GM12878 (cell line): ENCODE measurements around the gene CRTC3. TPM values are rescaled to one million over a fixed set of nuclear protein-coding genes. Genes with fewer than 3 reads are reported as not detected.
A peak's percentile ranks its signal among the peaks of the same experiment; 100 is the strongest.

ENCODE experiments used
- ATAC-seq: fragments of 200-7000 bp; cut with Tn5 transposase; 3 replicates; pipeline ENCODE4 v1.9.1; 2020; ENCODE audit warnings: mild to moderate bottlenecking, moderate library complexity
- BruUV-seq: library from RNA; stranded (reverse); fragments of 400-500 nt; replicated peaks from 2 replicates; lab custom pipeline; 2021; lab: Mats Ljungman, UMichigan
- CTCF ChIA-PET: fragments of 300-600 bp; sonication (Branson Sonifier 250); formaldehyde crosslinking; extraction: SDS; loops from one replicate; lab custom pipeline; 2021; ENCODE audit warnings: inconsistent platforms; lab: Yijun Ruan, JAX
- POLR2A ChIA-PET: fragments of 350-600 bp; formaldehyde crosslinking; extraction: SDS; loops from one replicate; lab custom pipeline; 2021; ENCODE audit warnings: inconsistent platforms; lab: Charles Lee
- RAD21 ChIA-PET: fragments of 300-600 bp; sonication (Branson Sonifier 250); formaldehyde crosslinking; loops from one replicate; lab custom pipeline; 2023; ENCODE audit warnings: antibody characterized with exemption; ENCODE audit not compliant: unreplicated experiment; lab: Charles Lee
- SMC1A ChIA-PET: fragments of 300-600 bp; sonication (Branson Sonifier 250); formaldehyde crosslinking; loops from one replicate; lab custom pipeline; 2023; ENCODE audit not compliant: unreplicated experiment, uncharacterized antibody; lab: Charles Lee
- DNase-seq: peaks from one replicate; pipeline ENCODE4 v3.0.0-alpha.2; 2011; ENCODE audit warnings: low read depth, low spot score
- FAIRE-seq: peaks from 3 replicates; lab custom pipeline; 2011; peaks lifted over from hg19 to GRCh38; lab: Jason Lieb, UNC
- H2AFZ ChIP-seq: 2 replicates; pipeline ENCODE4 v1.6.0; 2011; ENCODE audit warnings: low read depth, low read length, control low read depth; ENCODE audit not compliant: control insufficient read depth
- H3K27ac ChIP-seq: 2 replicates; pipeline ENCODE4 v1.5.1; 2011; ENCODE audit warnings: control low read depth; ENCODE audit not compliant: control insufficient read depth, insufficient read depth
- H3K27me3 ChIP-seq, 2 experiments: replicated peaks in 1 of 2; 2 replicates each; pipeline versions ENCODE4 v1.6.0 to v1.6.1; 2011; ENCODE audit warnings: low read length in 1 of 2; ENCODE audit not compliant: control insufficient read depth in 2 of 2, insufficient read depth in 2 of 2
- H3K36me3 ChIP-seq, 2 experiments: 2 replicates each; pipeline ENCODE4 v1.5.1; 2011; ENCODE audit warnings: low read length in 1 of 2; ENCODE audit not compliant: control insufficient read depth in 2 of 2, insufficient read depth in 2 of 2
- H3K4me1 ChIP-seq: 2 replicates; pipeline ENCODE4 v1.6.1; 2011; ENCODE audit warnings: mild to moderate bottlenecking, low read length, moderate library complexity, mixed read lengths; ENCODE audit not compliant: control insufficient read depth, insufficient read depth
- H3K4me2 ChIP-seq: 2 replicates; pipeline ENCODE4 v1.6.0; 2011; ENCODE audit warnings: control low read depth; ENCODE audit not compliant: control insufficient read depth, insufficient read depth
- H3K4me3 ChIP-seq: fragments of 200-600 bp; sonication (generic); 2 replicates; pipeline ENCODE4 v1.5.1; 2016
- H3K79me2 ChIP-seq: 2 replicates; pipeline ENCODE4 v1.6.0; 2011; ENCODE audit warnings: low read length; ENCODE audit not compliant: control insufficient read depth, insufficient read depth
- H3K9ac ChIP-seq: 2 replicates; pipeline ENCODE4 v1.8.0; 2011; ENCODE audit warnings: low read length, control low read depth, mixed read lengths; ENCODE audit not compliant: control insufficient read depth, insufficient read depth
- H3K9me3 ChIP-seq: replicated peaks from 3 replicates; pipeline ENCODE4 v1.5.1; 2011; ENCODE audit warnings: mild to moderate bottlenecking, low read length; ENCODE audit not compliant: control insufficient read depth, insufficient read depth
- H4K20me1 ChIP-seq: 2 replicates; pipeline ENCODE4 v1.6.0; 2011; ENCODE audit not compliant: control insufficient read depth, insufficient read depth
- BACH1 ChIP-seq: fragments of 450-650 bp; IDR thresholded peaks from 2 replicates; pipeline ENCODE4 v1.6.1; 2017; ENCODE audit warnings: mild to moderate bottlenecking, borderline replicate concordance
- BCLAF1 ChIP-seq: fragments of 450-650 bp; IDR thresholded peaks from 2 replicates; pipeline ENCODE4 v1.6.1; 2017; ENCODE audit warnings: antibody characterized with exemption, mild to moderate bottlenecking, moderate library complexity
- CREB1 ChIP-seq: IDR thresholded peaks from 2 replicates; pipeline ENCODE4 v1.6.1; 2012; ENCODE audit warnings: low read depth, mild to moderate bottlenecking, inconsistent platforms
- EED ChIP-seq: sonication (generic); IDR thresholded peaks from 2 replicates; pipeline ENCODE4 v1.6.1; 2016; ENCODE audit warnings: antibody characterized with exemption, low read depth
- EGR1 ChIP-seq, 2 experiments: IDR thresholded peaks; 1 replicate in 1 of 2; 2 replicates in 1 of 2; pipeline ENCODE4 v1.6.1; 2011 to 2012; ENCODE audit warnings: low read depth in 2 of 2, low read length in 2 of 2, borderline replicate concordance in 1 of 2, mild to moderate bottlenecking in 1 of 2, moderate library complexity in 1 of 2
- ESRRA ChIP-seq: IDR thresholded peaks from 2 replicates; pipeline ENCODE4 v1.6.1; 2012; ENCODE audit warnings: mild to moderate bottlenecking, low read length, improper control_type of control experiment
- IKZF1 ChIP-seq: fragments of 450-650 bp; conservative IDR thresholded peaks from 2 replicates; pipeline ENCODE4 v1.6.1; 2017; ENCODE audit warnings: antibody characterized with exemption, mild to moderate bottlenecking
- KDM1A ChIP-seq: fragments of 200-600 bp; sonication (generic); IDR thresholded peaks from 2 replicates; pipeline ENCODE4 v1.6.1; 2016; ENCODE audit warnings: borderline replicate concordance
- LARP7 ChIP-seq: fragments of 450-650 bp; IDR thresholded peaks from 2 replicates; pipeline ENCODE4 v1.6.1; 2017; ENCODE audit warnings: mild to moderate bottlenecking
- NR2F1 ChIP-seq: fragments of 450-650 bp; conservative IDR thresholded peaks from 2 replicates; pipeline ENCODE4 v1.6.1; 2017; ENCODE audit warnings: mild to moderate bottlenecking
- POLR2AphosphoS5 ChIP-seq: IDR thresholded peaks from 2 replicates; pipeline ENCODE4 v1.6.1; 2011; ENCODE audit warnings: mild to moderate bottlenecking, low read length, inconsistent platforms
- RUNX3 ChIP-seq: IDR thresholded peaks from 2 replicates; pipeline ENCODE4 v1.6.1; 2012; ENCODE audit warnings: low read length, inconsistent platforms
- SP1 ChIP-seq: IDR thresholded peaks from one replicate; pipeline ENCODE4 v1.6.1; 2011; ENCODE audit warnings: low read depth, low read length
- WGBS: methylation state at CpG from one replicate; pipeline ENCODE4 v1.1.6; 2016; ENCODE audit warnings: low lambda C conversion rate; ENCODE audit not compliant: insufficient replicate concordance, insufficient coverage; ENCODE audit errors: missing lambda C conversion rate; 5-methylcytosine and 5-hydroxymethylcytosine counted together
- in situ Hi-C: fragments of 300-500 bp; cut with MboI; formaldehyde crosslinking; loops from 9 replicates; pipeline ENCODE4 v1.14.3; 2018; ENCODE audit warnings: mixed read lengths
- intact Hi-C: fragments of 100-400 bp; cut with micrococcal nuclease; formaldehyde crosslinking; loops from one replicate; pipeline ENCODE4 v1.14.2; 2022; ENCODE audit not compliant: unreplicated experiment
- polyA plus RNA-seq, 11 experiments: library from polyadenylated mRNA; depleted of rRNA in 4 of 11; unstranded in 6 of 11; stranded (reverse) in 5 of 11; fragments of >200 nt; fragmentation: Nextera tagmentation in 4 of 11; fragmentation: Illumina TruSeq in 1 of 11; extraction: Ambion mirVana in 4 of 11; extraction: Trizol in 1 of 11; gene quantifications; 1 replicate in 1 of 11; 2 replicates in 10 of 11; pipeline versions ENCODE4 v1.2.1 to v1.2.3, GENCODE V29; 2011 to 2016; ENCODE audit warnings: inconsistent platforms in 2 of 11, missing spikeins in 2 of 11, low read depth in 1 of 11
- total RNA-seq, 4 experiments: library from RNA; depleted of rRNA in 3 of 4; stranded (reverse); fragments of >200 nt in 3 of 4; fragmentation: Illumina TruSeq in 1 of 4; extraction: Trizol in 1 of 4; gene quantifications; 2 replicates each; pipeline versions ENCODE4 v1.2.1 to v1.2.3, GENCODE V29; 2013 to 2021
- TF ChIP-seq, protein P1 (sequence below): IDR thresholded peaks from 2 replicates; pipeline ENCODE4 v1.6.1; 2012; ENCODE audit warnings: low read depth, low read length, improper control_type of control experiment
- TF ChIP-seq, protein P2 (sequence below): fragments of 450-650 bp; formaldehyde crosslinking; IDR thresholded peaks from 2 replicates; pipeline ENCODE4 v1.4.0; 2022; ENCODE audit warnings: mild to moderate bottlenecking, moderate library complexity

Gene CRTC3
- total and polyA plus RNA-seq, 10 of the 15 experiments (the other 5 are each of a cell fraction or from before 2014, with no cell fraction given): 3.5 to 36.9 (median 18.9) TPM

DNA sequence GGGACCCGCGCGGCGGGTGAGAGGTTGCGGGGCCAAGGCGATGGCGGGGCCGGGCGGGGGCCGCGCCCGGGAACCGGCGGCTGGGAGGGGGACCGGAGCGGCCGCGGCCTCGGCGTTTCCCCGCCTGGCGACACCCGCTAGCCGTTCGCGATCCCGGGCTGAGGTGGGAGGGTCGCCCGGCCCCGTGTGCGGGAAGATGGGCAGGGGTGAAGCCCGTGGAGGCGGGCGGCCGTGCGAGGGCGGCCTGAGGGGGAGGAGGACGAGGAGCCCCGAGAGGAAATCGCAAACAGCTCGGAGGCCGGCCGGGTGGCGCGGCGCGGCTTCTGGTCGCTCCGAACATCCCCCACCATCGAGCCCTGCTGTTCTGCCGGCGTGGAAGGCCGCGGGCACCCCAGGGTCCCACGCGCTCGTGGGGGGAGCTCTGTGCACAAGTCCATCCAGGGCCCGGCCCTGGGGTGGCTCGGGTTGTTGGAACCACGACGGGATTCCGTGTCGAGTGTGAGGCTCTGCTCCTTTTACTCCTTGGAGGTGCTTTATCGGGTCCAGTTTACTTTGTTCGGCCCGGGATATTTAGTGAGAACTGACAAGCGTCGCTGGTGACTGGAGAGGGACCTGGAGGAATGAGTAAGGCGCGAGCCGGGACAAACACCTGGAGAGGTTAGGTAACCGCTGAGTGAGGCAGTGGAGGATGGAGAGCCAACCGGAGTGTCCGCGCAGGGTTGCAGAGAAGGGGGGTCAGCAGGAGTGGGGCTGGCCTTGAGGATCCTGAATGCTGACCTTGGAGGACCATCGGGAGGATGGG is 728 bp downstream of the CRTC3 start:
- peak overlapping the region; percentile 69 for H2AFZ ChIP-seq
- H3K27ac ChIP-seq: peak overlapping the region; percentile 84
- SMC1A ChIA-PET: interaction anchor here (1.0 to 1.9 kb wide), 11 partner anchors 9 to 404 kb away, joined by 3 to 10 read pairs (median 6); no protein-coding TSS in a partner anchor
- BruUV-seq: TSS peak; percentile 45
- ATAC-seq (peak; percentile 68), FAIRE-seq (no peak), DNase-seq (no peak)
- intact Hi-C loops (loop anchor here (5.0 kb wide), 1 partner anchor 67 kb away; no protein-coding TSS in a partner anchor), in situ Hi-C loops (no loop called here)
- H3K9me3 ChIP-seq: no peaks in the 10 kb centered on the region
- RAD21 ChIA-PET: interaction anchor here (0.6 to 2.4 kb wide), 11 partner anchors 8 to 211 kb away, joined by 3 to 12 read pairs (median 4); no protein-coding TSS in a partner anchor
- H4K20me1 ChIP-seq: no peaks in the 10 kb centered on the region
- peaks cover 4% of the 10 kb centered on the region; the same call in 1 of the 2 replicates for H3K4me1 ChIP-seq
- CTCF ChIA-PET: interaction anchor here (0.5 to 2.5 kb wide), 14 partner anchors 9 to 205 kb away, joined by 3 to 13 read pairs (median 4); partner anchors contain the start of gene ZNF774
- WGBS: 2% methylated on average over 44 of the region's 76 CpGs
- peak overlapping the region; percentile 71 for H3K4me3 ChIP-seq
- no peaks in the 10 kb centered on the region for H3K36me3 ChIP-seq
- peak overlapping the region; percentile 92 for H3K9ac ChIP-seq
- POLR2A ChIA-PET: interaction anchor here (0.6 to 2.1 kb wide), 9 partner anchors 9 to 492 kb away, joined by 3 to 12 read pairs (median 6); no protein-coding TSS in a partner anchor
- H3K79me2 ChIP-seq: peaks cover 50% of the 10 kb centered on the region
- H3K27me3 ChIP-seq: no peaks in the 10 kb centered on the region
- H3K4me2 ChIP-seq: peak overlapping the region; percentile 89; the same call in 1 of the 2 replicates
- TF ChIP-seq IKZF1 (0 out of 2 replicates have a peak, but pooled peaks have one; percentile 9), CREB1 (no peak), NR2F1 (peak; percentile 19; the same call in 1 of the 2 replicates), RUNX3 (0 out of 2 replicates have a peak, but pooled peaks have one; percentile 17), ESRRA (no peak), LARP7 (peak; percentile 63), KDM1A (no peak), BCLAF1 (no peak), POLR2AphosphoS5 (no peak), EGR1 (IDR thresholded peaks at IDR 0.05; ENCODE audit: borderline replicate concordance in 1 of 2, low read depth in 2 of 2, low read length in 2 of 2) (0 out of 3 replicates have a peak, but pooled peaks of 1 of the 2 experiments have one; percentile 59), SP1 (no peak), BACH1 (peak; percentile 29; the same call in 1 of the 2 replicates), EED (0 out of 2 replicates have a peak, but pooled peaks have one; percentile 16)
- TF ChIP-seq, protein P1, sequence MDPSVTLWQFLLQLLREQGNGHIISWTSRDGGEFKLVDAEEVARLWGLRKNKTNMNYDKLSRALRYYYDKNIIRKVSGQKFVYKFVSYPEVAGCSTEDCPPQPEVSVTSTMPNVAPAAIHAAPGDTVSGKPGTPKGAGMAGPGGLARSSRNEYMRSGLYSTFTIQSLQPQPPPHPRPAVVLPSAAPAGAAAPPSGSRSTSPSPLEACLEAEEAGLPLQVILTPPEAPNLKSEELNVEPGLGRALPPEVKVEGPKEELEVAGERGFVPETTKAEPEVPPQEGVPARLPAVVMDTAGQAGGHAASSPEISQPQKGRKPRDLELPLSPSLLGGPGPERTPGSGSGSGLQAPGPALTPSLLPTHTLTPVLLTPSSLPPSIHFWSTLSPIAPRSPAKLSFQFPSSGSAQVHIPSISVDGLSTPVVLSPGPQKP: no peak
- TF ChIP-seq, protein P2, sequence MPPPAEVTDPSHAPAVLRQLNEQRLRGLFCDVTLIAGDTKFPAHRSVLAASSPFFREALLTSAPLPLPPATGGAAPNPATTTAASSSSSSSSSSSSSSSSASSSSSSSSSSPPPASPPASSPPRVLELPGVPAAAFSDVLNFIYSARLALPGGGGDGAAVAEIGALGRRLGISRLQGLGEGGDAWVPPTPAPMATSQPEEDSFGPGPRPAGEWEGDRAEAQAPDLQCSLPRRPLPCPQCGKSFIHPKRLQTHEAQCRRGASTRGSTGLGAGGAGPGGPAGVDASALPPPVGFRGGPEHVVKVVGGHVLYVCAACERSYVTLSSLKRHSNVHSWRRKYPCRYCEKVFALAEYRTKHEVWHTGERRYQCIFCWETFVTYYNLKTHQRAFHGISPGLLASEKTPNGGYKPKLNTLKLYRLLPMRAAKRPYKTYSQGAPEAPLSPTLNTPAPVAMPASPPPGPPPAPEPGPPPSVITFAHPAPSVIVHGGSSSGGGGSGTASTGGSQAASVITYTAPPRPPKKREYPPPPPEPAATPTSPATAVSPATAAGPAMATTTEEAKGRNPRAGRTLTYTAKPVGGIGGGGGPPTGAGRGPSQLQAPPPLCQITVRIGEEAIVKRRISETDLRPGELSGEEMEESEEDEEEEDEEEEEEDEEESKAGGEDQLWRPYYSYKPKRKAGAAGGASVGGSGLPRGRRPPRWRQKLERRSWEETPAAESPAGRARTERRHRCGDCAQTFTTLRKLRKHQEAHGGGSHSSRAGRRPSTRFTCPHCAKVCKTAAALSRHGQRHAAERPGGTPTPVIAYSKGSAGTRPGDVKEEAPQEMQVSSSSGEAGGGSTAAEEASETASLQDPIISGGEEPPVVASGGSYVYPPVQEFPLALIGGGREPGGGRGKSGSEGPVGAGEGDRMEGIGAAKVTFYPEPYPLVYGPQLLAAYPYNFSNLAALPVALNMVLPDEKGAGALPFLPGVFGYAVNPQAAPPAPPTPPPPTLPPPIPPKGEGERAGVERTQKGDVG (CRISPR knock-in tag): no peak
